ENCODE results near the gene ACSM2B. TPM values are rescaled to one million over a fixed set of nuclear protein-coding genes. Genes with fewer than 3 reads are reported as not detected.
"Not testable (repeated sequence)": the region's sequence is repeated elsewhere in the genome, so short reads cannot be mapped to it uniquely, and the experiment has no call there.

The ACSM2B gene
- total RNA-seq, 1 donor from 2014 or later: not detected

DNA sequence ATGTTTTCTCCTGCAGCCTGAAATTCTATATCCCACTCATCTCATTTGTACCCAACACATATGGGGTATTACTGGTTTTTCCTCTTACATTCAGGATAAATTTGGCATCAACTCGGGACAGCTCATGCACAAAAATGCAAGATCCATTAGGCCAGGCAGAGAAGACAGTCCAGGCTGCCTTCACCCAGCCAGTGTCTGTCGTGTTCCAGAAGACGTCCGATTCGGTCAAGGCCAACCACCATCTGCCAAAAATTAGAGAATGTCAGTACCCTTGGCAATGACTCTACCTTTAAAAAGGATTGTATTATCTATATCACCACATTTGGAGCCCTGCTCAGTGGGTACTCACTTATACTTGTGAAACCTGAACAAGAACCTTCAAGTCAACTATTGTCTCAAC, 23.3 kb upstream of the ACSM2B start:
- DNase-seq (ENCODE audit: low spot score); intact Hi-C loops (cut with DNase I): not testable (repeated sequence)

DNA sequence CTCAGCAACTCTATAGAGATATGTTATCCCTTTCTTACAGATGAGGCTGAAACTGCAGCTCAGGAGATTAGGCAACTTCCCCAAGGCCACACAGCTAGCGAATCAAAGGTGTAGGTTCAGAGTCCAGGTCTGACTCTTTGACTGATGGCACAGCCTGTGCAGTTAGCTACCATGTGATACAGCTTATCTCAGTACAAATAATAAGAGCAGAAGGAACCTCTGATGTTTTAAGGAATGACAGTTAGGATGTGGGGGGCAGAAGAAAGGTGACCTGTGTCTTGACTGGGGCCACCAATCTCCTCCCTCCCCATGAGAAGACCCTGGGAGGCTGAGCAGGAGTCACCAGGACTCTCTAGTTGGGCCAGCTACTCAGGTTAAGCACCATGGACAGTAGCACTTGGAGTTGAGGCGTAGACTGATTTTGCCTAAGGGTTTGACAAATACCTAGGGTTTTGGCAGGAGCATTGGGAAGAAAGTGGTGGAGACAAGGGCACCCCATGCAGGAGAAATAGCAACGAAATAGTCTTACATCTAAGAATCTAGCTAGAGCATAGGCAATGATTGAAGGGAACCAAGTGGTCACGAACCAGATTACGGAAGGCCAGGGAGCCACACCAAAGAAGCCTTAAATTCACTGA, 22.8 kb upstream of the ACSM2B start:
- DNase-seq (ENCODE audit: low spot score): no peak
- intact Hi-C loops (cut with DNase I): no loop called here

DNA sequence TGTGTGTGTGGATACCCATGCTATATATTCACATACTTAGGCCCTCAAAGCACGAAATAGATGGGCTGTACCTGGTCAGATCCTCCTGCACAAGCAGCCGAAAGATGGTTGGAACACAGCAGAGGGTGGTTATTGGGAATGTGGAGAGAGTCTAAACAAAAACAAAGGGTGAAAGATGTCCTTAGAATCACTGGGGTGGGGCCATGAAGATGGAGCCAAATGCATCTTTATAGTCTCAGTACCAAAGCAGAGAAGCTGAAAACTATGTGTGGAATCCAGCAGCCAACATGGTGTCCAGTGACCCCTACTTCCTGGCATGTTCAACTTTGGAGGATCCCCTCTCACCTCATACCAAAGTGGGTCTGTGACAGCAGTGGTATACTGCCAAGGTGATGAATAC, 19.5 kb upstream of the ACSM2B start:
- DNase-seq (ENCODE audit: low spot score); intact Hi-C loops (cut with DNase I): not testable (repeated sequence)

DNA sequence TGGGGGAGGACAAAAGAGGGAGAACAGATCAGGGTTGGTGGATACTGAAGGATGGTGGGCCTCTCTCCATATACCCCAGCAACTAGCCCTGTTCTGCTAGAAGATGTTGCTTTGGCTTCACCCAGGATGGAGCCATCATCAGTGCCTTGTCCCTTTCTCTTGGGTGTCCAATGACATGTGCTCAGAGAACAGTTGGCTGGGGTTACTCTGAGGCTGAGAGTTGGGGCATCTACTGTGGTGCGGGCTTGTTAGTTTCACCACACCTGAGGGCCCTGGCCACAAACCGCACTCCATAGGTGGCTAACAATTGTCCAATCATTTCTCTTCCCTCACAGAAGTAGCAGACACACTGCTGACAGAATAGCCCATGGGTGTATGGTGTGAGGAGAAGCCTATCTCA, 18.9 kb upstream of the ACSM2B start:
- DNase-seq (ENCODE audit: low spot score); intact Hi-C loops (cut with DNase I): not testable (repeated sequence)

DNA sequence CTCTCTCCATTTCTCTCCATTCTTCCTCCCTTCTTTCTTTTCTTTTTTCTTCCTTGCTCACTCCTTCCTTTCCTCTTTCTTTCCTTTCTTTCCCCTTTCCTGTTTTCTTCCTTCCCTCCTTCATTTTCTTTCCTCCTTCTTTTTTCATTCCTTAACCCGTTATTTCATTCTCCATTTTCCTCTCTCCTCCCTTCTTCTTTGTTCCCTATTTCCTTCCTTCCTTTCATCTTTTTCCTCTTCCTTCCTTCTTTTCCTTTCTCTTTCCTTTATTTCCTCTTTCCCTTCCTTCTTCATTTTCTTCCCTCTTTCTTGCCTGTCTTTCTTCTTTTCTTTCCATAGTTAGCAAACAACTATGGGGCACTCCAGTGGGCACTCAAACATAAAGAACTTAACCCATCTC, 16.6 kb upstream of the ACSM2B start:
- DNase-seq (ENCODE audit: low spot score); intact Hi-C loops (cut with DNase I): not testable (repeated sequence)

DNA sequence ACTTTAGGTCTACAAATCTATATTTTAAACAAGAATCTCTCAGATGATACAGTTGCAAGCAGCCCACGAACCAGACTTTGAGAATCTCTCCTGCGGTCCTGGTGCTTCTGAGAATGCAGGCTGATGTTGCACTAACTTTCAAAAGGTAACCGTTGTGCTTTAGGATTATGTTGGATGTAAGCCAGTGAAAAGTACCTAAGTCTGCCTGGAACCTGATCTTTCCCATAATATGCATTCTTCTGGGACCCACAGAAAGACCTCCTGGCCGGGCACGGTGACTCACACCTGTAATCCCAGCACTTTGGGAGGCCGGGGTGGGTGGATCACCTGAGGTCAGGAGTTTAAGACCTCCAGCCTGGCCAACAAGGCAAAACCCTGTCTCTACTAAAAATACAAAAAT, 13.3 kb upstream of the ACSM2B start:
- DNase-seq (ENCODE audit: low spot score); intact Hi-C loops (cut with DNase I): not testable (repeated sequence)

DNA sequence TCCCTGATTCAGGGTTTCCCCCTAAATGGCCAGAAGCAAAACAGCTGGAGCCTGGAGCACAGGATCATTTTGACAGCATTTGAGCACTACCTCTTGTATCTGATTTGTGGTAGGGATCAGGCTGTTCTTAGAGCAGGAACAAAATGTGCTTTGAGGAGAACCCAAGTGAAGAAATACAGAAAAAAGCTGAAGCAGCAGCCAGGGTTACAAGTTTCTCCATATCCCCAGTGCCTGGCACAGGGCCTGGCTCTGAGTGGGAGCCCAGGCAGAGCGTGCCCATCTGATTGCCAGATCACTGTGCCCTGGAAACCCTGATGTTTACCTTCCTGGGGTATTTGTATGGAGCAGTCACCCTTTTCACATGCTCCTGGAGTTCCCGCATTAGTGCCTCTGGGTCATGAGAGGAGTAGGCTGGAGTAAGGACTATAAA, 11.5 kb upstream of the ACSM2B start:
- DNase-seq (ENCODE audit: low spot score); intact Hi-C loops (cut with DNase I): not testable (repeated sequence)

DNA sequence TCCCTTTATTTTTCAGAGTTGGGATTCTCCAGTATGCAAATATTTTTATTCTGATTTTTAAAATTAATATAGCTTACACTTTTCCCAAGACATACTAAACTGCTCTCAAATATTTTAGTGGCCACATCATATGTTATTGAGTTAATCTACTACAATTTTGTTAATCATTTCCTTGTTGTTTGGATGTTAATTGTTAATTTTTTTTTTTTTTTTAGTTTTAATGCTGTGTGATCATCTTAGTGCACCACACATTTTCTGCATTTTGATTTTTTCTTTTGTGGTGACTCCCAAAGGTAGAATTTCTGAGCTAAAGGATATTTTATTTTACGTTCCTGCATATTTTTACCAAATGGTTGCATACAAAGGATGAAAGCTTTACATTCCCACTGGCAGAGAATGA, 10.5 kb upstream of the ACSM2B start:
- DNase-seq (ENCODE audit: low spot score); intact Hi-C loops (cut with DNase I): not testable (repeated sequence)

DNA sequence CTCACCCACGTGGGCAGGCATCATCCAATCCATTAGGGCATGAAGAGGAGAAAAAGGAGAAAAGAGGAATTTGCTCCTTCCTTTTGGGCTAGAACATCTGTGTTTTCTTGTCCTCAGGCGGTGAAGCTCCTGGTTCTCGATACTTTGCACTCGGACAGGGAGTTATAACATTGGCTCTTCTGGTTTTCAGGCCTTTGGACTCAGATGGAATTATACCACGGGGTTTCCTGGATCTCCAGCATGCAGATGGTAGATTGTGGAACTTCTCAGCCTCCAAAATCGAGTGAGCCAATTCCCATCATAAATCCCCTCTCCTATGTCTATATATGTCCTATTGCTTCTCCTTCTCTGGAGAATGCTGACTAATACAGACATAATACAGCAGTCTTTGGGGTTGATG, 9.9 kb upstream of the ACSM2B start:
- intact Hi-C loops (cut with DNase I); DNase-seq (ENCODE audit: low spot score): not testable (repeated sequence)

DNA sequence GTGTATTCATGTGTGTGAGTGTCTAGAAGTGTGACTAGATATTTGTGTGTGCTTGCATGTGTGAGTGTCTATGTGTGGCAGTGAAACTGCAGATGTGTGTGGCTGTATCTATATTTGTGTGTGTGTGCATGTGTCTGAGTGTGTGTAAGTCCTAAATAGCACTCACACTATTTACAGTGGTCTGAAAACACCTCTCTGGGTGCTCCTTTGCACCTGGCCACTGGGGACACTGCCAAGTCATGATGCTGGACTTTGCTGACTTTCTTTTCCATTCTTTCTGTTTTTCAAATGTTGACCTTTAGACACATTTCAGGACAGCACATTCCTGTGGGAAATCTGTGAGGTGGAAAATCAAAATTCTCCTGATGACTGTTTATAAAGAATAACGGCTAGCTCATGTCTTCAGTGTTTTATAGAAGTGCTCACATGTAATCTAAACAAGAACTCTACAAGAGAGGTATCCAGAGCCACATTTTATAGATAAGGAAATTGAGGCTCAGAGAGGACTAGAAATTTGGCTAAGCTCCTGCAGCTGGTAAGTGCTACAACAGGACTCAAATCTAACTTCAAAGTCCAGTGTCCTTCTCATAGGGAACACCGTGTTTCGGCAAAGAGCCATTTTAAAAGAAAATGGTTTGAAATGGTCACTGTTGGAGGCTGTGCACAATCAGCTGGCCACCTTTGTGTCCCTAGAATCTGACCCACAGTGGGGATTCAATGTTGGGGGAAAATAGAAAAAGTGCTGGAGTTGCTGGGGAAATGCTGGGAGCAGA, 4.5 kb upstream of the ACSM2B start:
- DNase-seq (ENCODE audit: low spot score); intact Hi-C loops (cut with DNase I): not testable (repeated sequence)

DNA sequence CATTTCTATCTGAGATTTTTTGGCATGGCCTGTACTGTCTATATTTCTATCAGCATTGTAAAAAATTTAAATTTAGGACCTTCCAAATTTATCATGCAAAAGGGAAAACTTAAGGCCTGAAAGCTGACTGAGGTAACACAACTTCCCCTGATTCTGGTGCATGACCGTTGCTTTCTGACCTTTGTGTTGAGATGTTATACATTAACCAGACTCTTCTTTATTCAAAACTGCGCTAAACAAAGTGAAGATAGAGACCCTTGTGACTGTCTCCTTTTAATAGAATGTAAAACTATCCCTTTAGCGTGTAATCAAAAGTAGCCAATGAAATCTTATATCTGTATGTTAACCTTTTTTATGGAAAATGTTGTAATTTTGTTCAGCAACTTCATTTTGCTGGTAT, 1.9 kb upstream of the ACSM2B start:
- intact Hi-C loops (cut with DNase I); DNase-seq (ENCODE audit: low spot score): not testable (repeated sequence)

DNA sequence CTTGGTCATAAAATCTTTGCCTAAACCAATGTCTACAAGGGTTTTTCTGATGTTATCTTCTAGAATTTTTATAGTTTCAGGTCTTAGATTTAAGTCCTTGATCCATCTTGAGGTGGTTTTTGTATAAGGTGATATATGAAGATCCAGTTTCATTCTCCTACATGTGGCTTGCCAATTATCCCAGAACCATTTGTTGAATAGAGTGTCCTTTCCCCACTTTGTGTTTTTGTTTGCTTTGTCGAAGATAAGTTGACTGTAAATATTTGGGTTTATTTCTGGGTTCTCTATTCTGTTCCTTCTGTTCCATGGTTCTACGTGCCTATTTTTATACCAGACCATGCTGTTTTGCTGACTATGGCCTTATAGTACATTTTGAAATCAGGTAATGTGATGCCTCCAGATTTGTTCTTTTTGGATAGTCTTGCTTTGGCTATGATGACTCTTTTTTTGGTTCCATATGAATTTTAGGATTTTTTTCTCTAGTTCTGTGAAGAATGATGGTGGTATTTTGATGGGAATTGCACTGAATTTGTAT, 7.0 kb downstream of the ACSM2B start:
- intact Hi-C loops (cut with DNase I); DNase-seq (ENCODE audit: low spot score): not testable (repeated sequence)

DNA sequence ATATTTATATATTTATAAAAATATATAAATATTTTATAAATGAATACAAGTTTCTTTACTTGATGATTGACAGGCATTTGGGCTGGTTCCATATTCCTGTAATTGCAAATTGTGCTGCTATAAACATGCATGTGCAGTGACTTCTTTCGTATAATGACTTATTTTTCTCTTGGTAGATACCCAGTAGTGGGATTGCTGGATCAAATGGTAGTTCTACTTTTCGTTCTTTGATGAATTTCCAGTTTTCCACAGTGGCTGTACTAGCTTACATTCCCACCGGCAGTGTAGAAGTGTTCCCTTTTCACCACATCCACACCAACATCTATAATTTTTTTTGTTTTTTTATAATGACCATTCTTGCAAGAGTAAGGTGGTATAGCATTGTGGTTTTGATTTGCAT, 7.8 kb downstream of the ACSM2B start:
- DNase-seq (ENCODE audit: low spot score): no peak
- intact Hi-C loops (cut with DNase I): no loop called here

DNA sequence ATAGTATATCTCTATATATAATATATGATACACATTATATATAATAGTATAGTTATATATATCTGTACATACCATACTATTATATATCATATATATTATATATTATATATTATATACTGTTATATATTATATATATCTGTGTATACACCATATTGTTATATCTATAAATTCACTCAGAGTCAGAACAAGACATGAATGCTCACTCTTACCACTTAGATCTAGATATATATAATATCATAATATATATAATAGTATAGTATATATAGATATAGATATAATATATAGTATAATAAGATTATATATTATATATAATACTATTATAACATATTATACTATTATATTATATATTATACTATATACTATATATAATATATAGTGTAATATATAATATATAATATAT, 9.3 kb downstream of the ACSM2B start:
- intact Hi-C loops (cut with DNase I): no loop called here
- DNase-seq (ENCODE audit: low spot score): no peak

DNA sequence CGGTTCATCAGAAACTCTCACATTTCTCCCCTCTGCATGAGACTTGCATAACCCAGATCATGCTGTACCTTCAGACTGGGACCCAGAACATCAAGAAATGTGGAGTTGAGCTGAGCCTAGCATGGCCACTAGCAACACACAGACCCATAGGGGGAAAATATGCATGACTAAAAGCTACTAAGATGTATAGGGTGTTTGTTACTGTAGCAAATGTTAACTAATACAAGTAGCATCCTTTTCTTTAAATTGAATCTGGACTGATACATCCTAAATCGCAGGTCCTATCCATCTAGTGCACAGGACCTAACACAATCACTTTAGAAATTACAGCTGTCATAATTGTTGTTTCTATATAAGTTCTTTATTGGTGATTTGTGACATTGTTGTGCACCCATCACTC, 10.8 kb downstream of the ACSM2B start:
- DNase-seq (ENCODE audit: low spot score); intact Hi-C loops (cut with DNase I): not testable (repeated sequence)

DNA sequence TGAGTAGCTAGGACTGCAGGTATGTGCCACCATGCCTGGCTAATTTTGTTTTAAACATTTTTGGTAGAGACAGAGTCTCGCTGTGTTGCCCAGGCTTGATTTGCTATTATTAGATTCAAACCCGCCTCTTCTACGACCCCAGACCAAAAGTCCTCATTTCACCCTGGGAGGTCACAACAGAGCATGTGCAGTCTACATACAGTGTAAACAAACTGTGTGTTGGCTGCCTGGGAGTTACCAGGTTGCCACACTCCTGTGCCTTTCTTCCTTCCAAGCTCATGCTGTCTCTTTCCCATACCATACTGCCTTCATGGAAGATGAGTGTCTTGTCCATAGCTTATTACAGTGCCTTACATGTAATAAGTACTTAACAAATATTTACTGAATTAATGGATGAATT, 11.9 kb downstream of the ACSM2B start:
- intact Hi-C loops (cut with DNase I); DNase-seq (ENCODE audit: low spot score): not testable (repeated sequence)

DNA sequence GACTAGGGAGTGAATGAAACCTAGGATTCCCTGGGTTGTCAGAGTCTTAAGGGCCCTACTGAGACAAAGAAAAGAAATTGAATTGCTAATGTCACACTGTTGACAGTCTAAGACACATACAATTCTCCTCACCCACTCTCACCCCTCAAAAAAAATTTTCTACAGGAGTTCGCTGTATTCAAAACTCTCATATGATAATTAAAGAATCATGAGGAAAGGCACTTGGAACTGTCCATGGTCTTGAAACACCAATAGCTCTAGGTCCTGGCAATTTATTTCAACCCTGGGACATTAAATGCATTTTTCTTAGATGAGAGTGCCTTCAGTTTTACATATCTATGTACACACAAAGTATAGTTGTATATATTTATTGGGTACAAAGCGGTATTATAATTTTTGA, 20.5 kb downstream of the ACSM2B start:
- DNase-seq (ENCODE audit: low spot score); intact Hi-C loops (cut with DNase I): not testable (repeated sequence)

DNA sequence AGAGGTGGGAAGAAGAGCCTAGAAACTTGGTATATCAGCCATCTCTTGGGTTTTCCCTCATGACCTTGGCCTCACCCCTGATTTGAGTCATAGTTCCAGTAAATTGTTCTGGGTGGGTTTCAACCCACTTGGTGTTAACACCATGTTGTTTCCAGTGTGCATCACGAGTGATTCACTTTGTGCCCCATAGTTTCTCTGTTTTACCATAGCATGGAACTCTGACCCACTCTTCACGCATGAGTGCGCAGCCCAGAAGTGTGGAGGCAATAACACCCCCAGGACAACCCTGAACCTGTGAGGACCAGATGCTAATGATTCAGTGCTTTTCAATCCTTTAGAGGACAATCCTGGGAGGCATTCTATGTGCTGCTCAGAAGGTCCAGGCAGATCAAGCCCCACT, 21.5 kb downstream of the ACSM2B start:
- intact Hi-C loops (cut with DNase I); DNase-seq (ENCODE audit: low spot score): not testable (repeated sequence)

DNA sequence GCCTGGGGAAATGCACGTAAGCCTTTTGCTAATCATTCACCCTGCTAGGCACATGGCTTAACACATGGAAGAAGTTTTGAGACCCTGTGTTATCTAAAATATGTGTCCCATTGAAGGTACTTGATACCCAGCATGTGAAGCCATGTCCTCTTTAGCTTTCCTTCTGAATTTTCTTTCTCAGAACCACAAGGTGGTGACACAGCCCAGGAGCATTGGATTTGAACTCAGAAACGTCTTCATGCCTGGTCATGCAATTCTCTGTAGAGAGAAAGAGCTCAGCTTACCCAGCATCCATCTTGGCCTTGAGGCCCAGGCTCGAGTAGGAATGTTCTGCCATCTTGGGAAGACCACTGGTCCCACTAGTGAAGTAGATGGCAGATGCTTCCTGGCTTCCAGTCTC, 22.7 kb downstream of the ACSM2B start:
- DNase-seq (ENCODE audit: low spot score); intact Hi-C loops (cut with DNase I): not testable (repeated sequence)

DNA sequence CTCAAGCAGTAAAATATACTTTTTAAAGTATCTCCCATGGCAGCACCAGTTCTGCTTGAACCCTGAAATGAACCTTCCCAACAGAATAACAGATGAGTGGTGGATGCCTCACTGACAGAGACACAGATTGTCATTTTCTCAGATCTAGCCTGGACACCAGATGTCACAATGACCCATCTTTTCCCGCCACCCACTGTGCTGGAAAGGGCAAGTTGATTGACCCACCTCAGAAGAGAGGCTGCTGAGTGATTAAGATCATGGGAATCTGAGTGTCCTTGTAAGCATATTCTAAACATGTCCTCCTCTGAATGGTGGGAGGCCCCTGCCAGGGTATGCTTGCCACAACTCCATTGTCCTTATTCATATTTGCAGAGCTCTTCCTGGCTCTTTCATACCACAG, 29.2 kb downstream of the ACSM2B start:
- DNase-seq (ENCODE audit: low spot score); intact Hi-C loops (cut with DNase I): not testable (repeated sequence)
